Chondrocyte (in vitro differentiated cells): Measurements from ENCODE around the gene CLPSL2. TPM values are rescaled to one million over a fixed set of nuclear protein-coding genes. Genes with fewer than 3 reads are reported as not detected.
A peak's percentile ranks its signal among the peaks of the same experiment; 100 is the strongest.

Experiments
- DNase-seq: peaks from one replicate; pipeline ENCODE4 v3.0.0; 2021; ENCODE audit warnings: mixed read lengths, low spot score
- H3K27ac Mint-ChIP-seq: one replicate; pipeline ENCODE4 v1.8.0; 2021; ENCODE audit warnings: mild to moderate bottlenecking, moderate library complexity, mixed read lengths; ENCODE audit not compliant: unreplicated experiment
- H3K27me3 Mint-ChIP-seq: 2 replicates; pipeline ENCODE4 v1.8.0; 2021; ENCODE audit warnings: low read depth, mixed read lengths
- H3K36me3 Mint-ChIP-seq: 2 replicates; pipeline ENCODE4 v1.8.0; 2021; ENCODE audit warnings: low read depth, mixed read lengths
- H3K4me1 Mint-ChIP-seq: 2 replicates; pipeline ENCODE4 v1.8.0; 2021; ENCODE audit warnings: low read depth, mild to moderate bottlenecking, mixed read lengths
- H3K4me3 Mint-ChIP-seq: one replicate; pipeline ENCODE4 v1.8.0; 2021; ENCODE audit warnings: mild to moderate bottlenecking, moderate library complexity, mixed read lengths; ENCODE audit not compliant: unreplicated experiment
- H3K9me3 Mint-ChIP-seq: 2 replicates; pipeline ENCODE4 v1.8.0; 2021; ENCODE audit warnings: low read depth, mixed read lengths
- CTCF ChIP-seq: fragments of 200-600 bp; sonication (generic); IDR thresholded peaks from 2 replicates; pipeline ENCODE4 v1.5.0; 2021; ENCODE audit warnings: antibody characterized with exemption, mild to moderate bottlenecking, moderate library complexity
- total RNA-seq: library from RNA; stranded (reverse); gene quantifications from 3 replicates; pipeline ENCODE4 v1.2.1, GENCODE V29; 2021

CLPSL2 gene
- total RNA-seq, 1 donor from 2014 or later, result not detected

- peak within 1 kb of the TSS; percentile 61 for H3K4me3 Mint-ChIP-seq
- no peaks in the 10 kb centered on the region for H3K36me3 Mint-ChIP-seq
- peaks cover 5% of the 10 kb centered on the region for H3K4me1 Mint-ChIP-seq
- peak; percentile 15 for TF ChIP-seq CTCF
- DNase-seq, result no peak
- H3K27me3 Mint-ChIP-seq, result peaks cover 11% of the 10 kb centered on the region
- H3K27ac Mint-ChIP-seq, result no peak within 1 kb of the TSS
- no peaks in the 10 kb centered on the region for H3K9me3 Mint-ChIP-seq
Observed at GRCh38 chr6:35804996-35805736, 28.8 kb downstream of the CLPSL2 start, which contains the start of gene LHFPL5. TSS of gene LHFPL5 (plus strand) at chr6:35805352. CDS start at chr6:35805671, 319 bp downstream.

- H3K27ac Mint-ChIP-seq, result no peak overlapping the region
Observed at GRCh38 chr6:35808688-35809087, 32.3 kb downstream of the CLPSL2 start.

GRCh38 chr6:35809809-35810208, 33.4 kb downstream of the CLPSL2 start:
- DNase-seq, result no peak
- Mint-ChIP-seq H3K27me3 (peaks cover 9% of the 10 kb centered on the region), H3K27ac (no peak overlapping the region)

More at GRCh38 chr6:35808688-35809087, 32.3 kb downstream of the CLPSL2 start:
- Mint-ChIP-seq H3K27me3 (peaks cover 11% of the 10 kb centered on the region), H3K9me3 (no peaks in the 10 kb centered on the region), H3K36me3 (no peaks in the 10 kb centered on the region), H3K4me3 (no peak overlapping the region), H3K4me1 (peaks cover 14% of the 10 kb centered on the region)
- no peak for TF ChIP-seq CTCF
- no peak for DNase-seq

GRCh38 chr6:35810971-35811698, 34.7 kb downstream of the CLPSL2 start:
- H3K4me3 Mint-ChIP-seq, result no peak overlapping the region
- no peak for DNase-seq

More at GRCh38 chr6:35809809-35810208, 33.4 kb downstream of the CLPSL2 start:
- peaks cover 12% of the 10 kb centered on the region for H3K4me1 Mint-ChIP-seq
- H3K4me3 Mint-ChIP-seq, result no peak overlapping the region
- no peaks in the 10 kb centered on the region for H3K36me3 Mint-ChIP-seq
- TF ChIP-seq CTCF, result no peak
- no peaks in the 10 kb centered on the region for H3K9me3 Mint-ChIP-seq

More at GRCh38 chr6:35810971-35811698, 34.7 kb downstream of the CLPSL2 start:
- Mint-ChIP-seq H3K36me3 (no peaks in the 10 kb centered on the region), H3K27me3 (peaks cover 9% of the 10 kb centered on the region), H3K4me1 (peaks cover 9% of the 10 kb centered on the region), H3K27ac (peak overlapping the region; percentile 57), H3K9me3 (no peaks in the 10 kb centered on the region)
- TF ChIP-seq CTCF, result no peak
